H54 (cell line): ENCODE measurements around the gene USF2.

Experiments used
- DNase-seq: peaks from one replicate; pipeline ENCODE4 v3.0.0; 2011; ENCODE audit warnings: low spot score, mixed read lengths; ENCODE audit not compliant: insufficient read length
- FAIRE-seq: peaks from 3 replicates; lab custom pipeline; 2011; peaks lifted over from hg19 to GRCh38; lab: Jason Lieb, UNC
- POLR2A ChIP-seq: IDR thresholded peaks from 2 replicates; pipeline ENCODE4 v1.6.1; 2011; ENCODE audit warnings: low read depth, mild to moderate bottlenecking, low read length

USF2 gene

DNA sequence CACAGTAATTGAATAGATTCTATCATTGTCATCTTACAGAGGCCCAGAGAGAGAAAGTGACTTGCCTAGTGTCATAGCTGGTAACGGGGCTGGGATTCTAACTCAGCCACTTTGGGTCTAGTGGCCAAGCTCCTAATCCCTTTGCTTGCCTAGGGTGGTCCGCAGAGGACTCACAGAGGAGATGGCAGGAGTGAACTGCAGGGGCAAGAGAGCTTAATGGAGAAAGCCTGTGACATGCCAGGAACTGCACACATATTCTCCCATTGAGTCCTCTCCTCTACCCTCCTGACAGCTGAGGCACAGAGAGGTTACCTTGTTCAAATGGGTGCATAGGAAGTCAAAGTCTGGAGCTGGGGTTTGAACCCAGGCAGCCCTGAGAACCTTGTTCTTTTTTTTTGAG lies 17.3 kb upstream of the USF2 start:
- FAIRE-seq (no peak), DNase-seq (no peak)
- no peak for TF ChIP-seq POLR2A

DNA sequence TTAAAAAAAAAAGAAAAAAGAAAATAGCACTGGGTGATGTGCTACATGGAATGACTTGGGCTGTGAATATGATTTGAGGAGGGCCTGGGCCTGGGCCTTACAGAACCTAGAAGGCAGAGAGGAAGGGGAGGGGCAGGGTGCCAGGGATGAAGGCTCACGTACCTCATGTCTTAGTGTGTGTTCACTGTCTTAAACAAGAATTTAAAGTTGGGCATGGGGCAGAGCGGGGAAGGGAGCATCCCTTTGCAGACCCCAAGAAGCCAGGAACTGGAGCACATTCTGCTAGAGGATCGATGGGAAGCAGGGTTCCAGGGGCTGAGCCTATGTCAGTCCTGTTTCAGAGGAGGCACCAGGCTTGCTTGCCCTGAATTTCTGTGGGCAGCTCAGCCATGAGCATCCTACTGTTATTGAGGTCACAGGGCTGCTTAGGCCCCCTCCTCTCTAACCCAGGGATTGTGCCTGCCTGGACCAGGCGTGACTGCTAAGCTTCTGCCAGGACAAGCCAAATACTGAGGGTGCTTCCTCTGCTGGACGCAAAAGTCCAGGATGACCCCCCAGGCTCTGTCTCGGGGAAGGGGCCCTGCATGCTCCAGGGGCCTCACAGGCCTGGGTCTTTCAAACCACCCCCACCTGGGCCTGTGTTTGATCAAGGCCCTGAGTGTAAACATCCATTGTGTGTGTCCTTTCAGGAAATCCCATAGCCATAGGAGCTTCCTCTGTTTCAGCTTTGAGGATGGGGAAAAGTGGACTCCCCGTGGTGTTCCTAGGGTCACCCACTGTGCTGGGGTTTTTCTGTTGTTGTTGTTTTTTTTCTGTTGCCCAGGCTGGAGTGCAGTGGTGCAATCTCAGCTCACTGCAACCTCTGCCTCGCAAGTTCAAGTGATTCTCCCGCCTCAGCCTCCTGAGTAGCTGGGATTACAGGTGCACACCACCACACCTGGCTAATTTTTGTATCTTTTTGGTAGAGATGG lies 15.2 kb upstream of the USF2 start:
- no peak for TF ChIP-seq POLR2A
- FAIRE-seq (no peak), DNase-seq (no peak)

DNA sequence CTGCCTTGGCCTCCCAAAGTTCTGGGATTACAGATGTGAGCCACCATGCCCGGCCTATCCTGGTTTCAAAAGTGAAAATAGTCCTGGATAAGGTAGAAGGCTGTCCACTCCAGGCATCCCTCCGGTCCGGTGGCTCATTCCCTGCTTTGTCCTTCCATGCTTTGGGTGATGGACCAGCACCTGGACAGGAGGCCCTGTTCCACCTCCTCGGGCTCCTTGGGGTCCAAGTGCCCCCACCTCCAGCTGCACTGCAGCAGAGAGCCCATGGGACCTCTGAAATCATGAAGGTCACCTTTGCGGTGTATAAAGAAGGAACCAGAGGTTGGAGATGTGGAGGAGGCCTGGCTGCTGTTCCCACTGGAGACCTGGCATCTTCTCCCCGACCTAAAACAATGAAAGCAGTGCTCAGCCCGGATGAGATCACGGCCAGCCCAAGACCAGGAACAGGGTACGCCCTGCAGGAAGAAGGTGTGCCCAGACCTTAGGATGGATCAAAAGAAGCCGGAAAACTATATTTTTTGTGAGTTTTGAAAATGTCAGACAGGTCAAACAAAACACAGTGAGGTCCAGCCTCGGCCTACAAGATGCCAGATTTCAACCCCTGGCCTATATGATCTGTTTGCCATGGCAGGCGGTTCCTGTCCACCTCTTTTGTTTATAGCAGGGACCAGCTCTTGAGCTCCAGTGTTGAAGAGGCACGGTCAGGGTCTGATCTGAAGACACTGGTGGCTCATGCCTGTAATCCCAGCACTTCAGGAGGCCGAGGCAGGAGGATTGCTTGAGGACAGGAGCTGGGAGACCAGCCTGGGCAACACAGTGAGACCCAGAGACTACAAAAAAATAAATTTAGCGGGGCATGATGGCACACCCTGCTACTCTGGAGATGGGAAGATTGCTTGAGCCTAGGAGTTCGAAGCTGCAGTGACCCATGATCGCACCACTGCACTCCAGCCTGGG lies 14.1 kb upstream of the USF2 start:
- DNase-seq (no peak), FAIRE-seq (no peak)
- TF ChIP-seq POLR2A, result no peak

- no peak for TF ChIP-seq POLR2A
- FAIRE-seq (no peak), DNase-seq (no peak)
Observed at GRCh38 chr19:35256566-35256965, 12.2 kb upstream of the USF2 start.

GRCh38 chr19:35257113-35257461 lies 11.7 kb upstream of the USF2 start:
- DNase-seq (no peak), FAIRE-seq (no peak)
- TF ChIP-seq POLR2A, result no peak

GRCh38 chr19:35260694-35261304 lies 8.0 kb upstream of the USF2 start:
- no peak for DNase-seq
- no peak for FAIRE-seq
- TF ChIP-seq POLR2A, result no peak

DNA sequence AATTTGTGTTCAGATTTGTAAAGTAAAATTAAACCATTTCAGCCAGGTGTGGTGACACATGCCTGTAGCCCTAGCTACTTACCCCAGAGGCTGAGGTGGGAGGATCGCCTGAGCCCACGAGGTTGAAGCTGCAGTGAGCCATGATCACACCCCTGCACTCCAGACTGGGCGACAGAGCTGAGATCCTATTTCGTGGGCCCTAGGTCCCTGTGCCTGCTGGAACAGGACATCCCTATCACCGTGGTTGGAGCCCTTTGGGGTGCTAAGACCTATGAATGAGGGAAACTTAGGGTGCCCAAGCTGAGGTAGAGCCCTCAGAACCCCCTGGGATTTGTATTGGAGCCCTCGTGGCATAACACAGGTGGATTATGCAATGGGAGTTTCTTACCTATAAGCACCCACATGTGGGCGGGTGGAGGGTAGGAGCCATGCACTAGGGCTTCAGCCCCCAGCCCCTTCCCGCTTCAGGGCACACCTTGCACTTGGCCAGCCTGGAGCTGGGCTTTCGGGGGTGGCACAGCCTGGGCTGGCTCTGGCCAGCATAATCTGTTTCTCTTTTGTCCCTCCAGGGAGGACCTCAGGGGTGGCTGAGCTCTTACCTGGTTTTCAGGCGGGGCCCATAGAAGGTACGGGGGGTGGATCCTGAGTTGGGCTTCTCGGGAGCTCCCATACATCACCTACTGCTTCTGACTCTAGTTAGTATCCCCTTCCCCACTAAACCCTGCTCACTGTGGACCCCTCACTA lies 7.2 kb upstream of the USF2 start:
- no peak for DNase-seq
- FAIRE-seq, result no peak
- TF ChIP-seq POLR2A, result no peak

GRCh38 chr19:35262101-35262761 lies 6.5 kb upstream of the USF2 start:
- DNase-seq, result peak; percentile 71
- FAIRE-seq, result no peak
- TF ChIP-seq POLR2A, result no peak

DNA sequence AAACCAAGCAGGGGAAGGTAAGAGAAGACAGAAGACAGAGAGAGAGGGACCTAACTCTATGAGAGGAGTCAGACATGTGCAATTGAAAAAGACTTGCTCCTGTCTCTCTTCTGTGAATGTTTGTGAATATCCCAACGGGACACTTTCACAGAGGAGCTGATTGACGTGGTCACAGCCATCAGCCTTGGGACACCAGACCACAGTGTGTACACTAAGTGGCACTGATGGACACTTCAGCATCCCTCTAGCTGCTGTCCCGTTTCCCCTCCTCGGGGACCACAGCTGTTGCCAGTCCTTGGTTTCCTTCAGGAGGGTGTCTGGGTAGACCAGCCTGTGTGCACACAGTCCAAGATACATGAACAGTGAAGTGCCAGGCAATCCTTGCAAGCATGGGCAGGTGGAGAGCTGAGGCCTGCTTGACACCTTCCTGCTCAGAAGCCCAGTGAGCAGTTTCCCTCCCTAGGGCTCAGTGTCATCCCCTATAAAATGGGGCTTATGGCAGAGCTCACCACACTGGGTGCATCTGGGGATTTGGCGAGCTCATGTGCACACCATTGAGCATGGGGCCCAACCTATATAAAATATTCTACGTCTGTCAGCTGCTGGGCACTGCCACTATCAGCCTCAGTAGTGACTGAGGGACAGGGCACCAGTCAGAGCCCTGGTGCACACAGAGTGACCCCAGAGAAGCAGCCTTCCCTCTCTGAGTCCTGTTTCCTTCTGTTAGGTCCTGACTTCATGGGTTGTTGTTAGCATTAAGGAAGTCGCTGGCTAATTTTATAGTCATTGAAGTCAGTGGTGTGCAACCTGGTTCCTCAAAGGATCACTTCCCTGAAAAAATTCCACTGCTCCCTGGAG lies 4.3 kb upstream of the USF2 start:
- no peak for FAIRE-seq
- TF ChIP-seq POLR2A, result no peak

GRCh38 chr19:35265126-35265899 lies 3.4 kb upstream of the USF2 start:
- no peak for TF ChIP-seq POLR2A
- DNase-seq (no peak), FAIRE-seq (no peak)

More for the DNA sequence above, 4.3 kb upstream of the USF2 start:
- no peak for DNase-seq

DNA sequence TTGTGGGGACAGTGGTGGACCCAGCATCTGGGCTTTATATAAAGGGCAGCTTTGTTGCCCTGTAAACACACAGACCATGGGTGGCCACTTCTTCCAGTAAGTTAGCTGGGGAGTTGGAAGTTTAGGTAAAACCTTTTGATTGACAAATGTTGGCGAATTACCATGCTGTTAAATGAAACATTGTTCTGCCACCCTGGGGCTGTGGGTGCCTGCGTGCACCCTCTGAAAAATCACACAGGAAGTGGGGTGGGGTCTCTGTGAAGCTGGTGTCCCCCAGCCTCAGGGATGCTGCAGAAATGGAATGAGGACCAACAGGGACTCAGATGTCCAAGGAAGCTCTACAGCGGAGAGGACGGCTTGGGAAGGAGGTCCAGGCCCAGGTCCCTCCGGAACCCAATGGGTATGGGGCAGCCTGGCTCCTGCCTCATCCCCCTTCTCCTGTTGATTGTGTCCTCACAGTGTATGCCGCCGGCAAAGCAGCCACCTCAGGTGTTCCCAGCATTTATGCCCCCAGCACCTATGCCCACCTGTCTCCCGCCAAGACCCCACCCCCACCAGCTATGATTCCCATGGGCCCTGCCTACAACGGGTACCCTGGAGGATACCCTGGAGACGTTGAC lies 2.8 kb upstream of the USF2 start:
- TF ChIP-seq POLR2A, result no peak
- DNase-seq (no peak), FAIRE-seq (no peak)
